Tibial nerve (tissue), 4 donors: ENCODE measurements around the gene TRAF3.

ENCODE experiments used
- CTCF ChIP-seq, 5 experiments: fragments of 200-600 bp in 3 of 5; fragments of 450-650 bp in 2 of 5; sonication (generic) in 3 of 5; IDR thresholded peaks; one replicate each; pipeline ENCODE4 v1.5.1; 2016 to 2019; ENCODE audit warnings: antibody characterized with exemption in 5 of 5, mild to moderate bottlenecking in 3 of 5, moderate library complexity in 2 of 5
- EP300 ChIP-seq, 2 donors: sonication (generic); formaldehyde crosslinking; IDR thresholded peaks; one replicate each; pipeline ENCODE4 v1.6.1; 2017; ENCODE audit warnings: antibody characterized with exemption in 2 of 2, mild to moderate bottlenecking in 1 of 2
- POLR2A ChIP-seq, 2 donors: fragments of 450-650 bp; IDR thresholded peaks; one replicate each; pipeline ENCODE4 v1.6.1; 2017; ENCODE audit warnings: antibody characterized with exemption in 2 of 2, mild to moderate bottlenecking in 2 of 2, moderate library complexity in 2 of 2

- no peak for TF ChIP-seq CTCF (IDR thresholded peaks at IDR 0.05)
- no peak for TF ChIP-seq EP300 (IDR thresholded peaks at IDR 0.05)
- no peak for TF ChIP-seq POLR2A (IDR thresholded peaks at IDR 0.05)
These were observed 89.9 kb downstream of the TRAF3 start for GRCh38 chr14:102866982-102867761.
